Suprapubic skin (tissue), 3 donors: Measurements from ENCODE around the gene C9orf153.

ENCODE experiments used
- POLR2A ChIP-seq, 2 donors: fragments of 450-650 bp; IDR thresholded peaks; one replicate each; pipeline ENCODE4 v1.6.1; 2017; ENCODE audit warnings: antibody characterized with exemption in 2 of 2, mild to moderate bottlenecking in 2 of 2, moderate library complexity in 2 of 2
- TF ChIP-seq, protein P1 (sequence below), 2 donors: fragments of 200-600 bp in 1 of 2; fragments of 450-650 bp in 1 of 2; sonication (generic) in 1 of 2; IDR thresholded peaks; one replicate each; pipeline ENCODE4 v1.5.1; 2016 to 2019; ENCODE audit warnings: antibody characterized with exemption in 2 of 2, mild to moderate bottlenecking in 1 of 2, moderate library complexity in 1 of 2

DNA sequence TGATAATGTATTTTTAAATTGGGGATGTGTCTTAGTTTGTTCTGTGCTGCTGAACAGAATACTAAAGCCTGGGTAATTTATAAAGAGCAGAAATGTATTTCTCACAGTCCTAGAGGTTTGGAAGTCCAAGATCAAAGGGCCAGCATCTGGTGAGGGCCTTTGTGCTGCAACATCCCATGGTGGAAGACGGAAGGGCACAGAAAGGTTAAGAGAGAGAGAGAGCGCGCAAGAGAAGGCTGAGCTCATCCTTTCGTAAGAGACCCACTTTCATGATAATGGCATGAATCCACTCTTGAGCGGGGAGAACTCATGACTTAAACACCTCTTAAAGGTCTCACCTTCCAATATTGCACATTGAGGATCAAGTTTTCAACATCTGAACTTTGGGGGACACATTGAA lies 81.0 kb downstream of the C9orf153 start:
- TF ChIP-seq, protein P1, sequence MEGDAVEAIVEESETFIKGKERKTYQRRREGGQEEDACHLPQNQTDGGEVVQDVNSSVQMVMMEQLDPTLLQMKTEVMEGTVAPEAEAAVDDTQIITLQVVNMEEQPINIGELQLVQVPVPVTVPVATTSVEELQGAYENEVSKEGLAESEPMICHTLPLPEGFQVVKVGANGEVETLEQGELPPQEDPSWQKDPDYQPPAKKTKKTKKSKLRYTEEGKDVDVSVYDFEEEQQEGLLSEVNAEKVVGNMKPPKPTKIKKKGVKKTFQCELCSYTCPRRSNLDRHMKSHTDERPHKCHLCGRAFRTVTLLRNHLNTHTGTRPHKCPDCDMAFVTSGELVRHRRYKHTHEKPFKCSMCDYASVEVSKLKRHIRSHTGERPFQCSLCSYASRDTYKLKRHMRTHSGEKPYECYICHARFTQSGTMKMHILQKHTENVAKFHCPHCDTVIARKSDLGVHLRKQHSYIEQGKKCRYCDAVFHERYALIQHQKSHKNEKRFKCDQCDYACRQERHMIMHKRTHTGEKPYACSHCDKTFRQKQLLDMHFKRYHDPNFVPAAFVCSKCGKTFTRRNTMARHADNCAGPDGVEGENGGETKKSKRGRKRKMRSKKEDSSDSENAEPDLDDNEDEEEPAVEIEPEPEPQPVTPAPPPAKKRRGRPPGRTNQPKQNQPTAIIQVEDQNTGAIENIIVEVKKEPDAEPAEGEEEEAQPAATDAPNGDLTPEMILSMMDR (IDR thresholded peaks at IDR 0.05), result no peak
- no peak for TF ChIP-seq POLR2A (IDR thresholded peaks at IDR 0.05)
